ENCODE results near the gene TFAM. TPM values are rescaled to one million over a fixed set of nuclear protein-coding genes. Genes with fewer than 3 reads are reported as not detected.

Gene TFAM
- total and polyA plus RNA-seq, 2 donors (not counting 1 experiment from before 2014, with no cell fraction given): 8.2 to 38.4 TPM

GRCh38 chr10:58359541-58359940, 25.7 kb upstream of the TFAM start:
- H3K4me1 ChIP-seq (ENCODE audit: control insufficient read depth in 2 of 2, insufficient read depth in 2 of 2, low read length in 2 of 2): peaks cover 0 to 23% of the 10 kb centered on the region in 2 donors
- no peak overlapping the region for H3K4me2 ChIP-seq (replicated peaks; ENCODE audit: low read depth, low read length, poor library complexity, severe bottlenecking)
- H3K4me3 ChIP-seq (ENCODE audit: control extremely low read depth in 1 of 5, extremely low read depth in 1 of 5, insufficient read depth in 1 of 5, low read depth in 2 of 5, low read length in 4 of 5): no peak overlapping the region
- no peak overlapping the region for H2AFZ ChIP-seq (ENCODE audit: insufficient read depth, low read depth, low read length, poor library complexity, severe bottlenecking)
- H3K27me3 Mint-ChIP-seq: no peaks in the 10 kb centered on the region
- no peaks in the 10 kb centered on the region for H3K9me3 Mint-ChIP-seq (ENCODE audit: insufficient read depth)
- TF ChIP-seq CTCF (IDR thresholded peaks at IDR 0.05): no peak
- TF ChIP-seq EZH2 (IDR thresholded peaks at IDR 0.05; ENCODE audit: borderline replicate concordance, insufficient read depth, low read depth, low read length, poor library complexity, severe bottlenecking): no peak
- intact Hi-C loops (cut with micrococcal nuclease): no loop called here
- H3K9me3 ChIP-seq (ENCODE audit: control extremely low read depth in 1 of 3, control insufficient read depth in 2 of 3, insufficient read depth in 1 of 3, low read length in 2 of 3): no peaks in the 10 kb centered on the region
- H3K36me3 ChIP-seq (replicated peaks in 1 of 2; ENCODE audit: control extremely low read depth in 1 of 2, control insufficient read depth in 1 of 2, extremely low read depth in 1 of 2, insufficient read depth in 2 of 2, low read length in 1 of 2): peaks cover 2 to 18% of the 10 kb centered on the region in 2 experiments
- no CpG with 5 or more reads among the region's 3 CpGs for WGBS (ENCODE audit: insufficient coverage)
- ATAC-seq (ENCODE audit: low read depth): no peak
- peak; percentile 15 for DNase-seq
- no peaks in the 10 kb centered on the region for H3K27me3 ChIP-seq (replicated peaks in 1 of 4; ENCODE audit: control extremely low read depth in 1 of 4, control insufficient read depth in 3 of 4, insufficient read depth in 4 of 4, low read length in 3 of 4)
- H3K79me2 ChIP-seq (ENCODE audit: control insufficient read depth, insufficient read depth, low read length): peaks cover 38% of the 10 kb centered on the region
- peak overlapping the region in 1 of 2 donors; percentile 2 for H3K27ac ChIP-seq (ENCODE audit: low read length in 2 of 2)
- ChIA-PET POLR2A (no interaction called here), CTCF (interaction anchor here (0.6 to 2.2 kb wide), 3 partner anchors 59 to 168 kb away, joined by 3 to 6 read pairs (median 3); no protein-coding TSS in a partner anchor)
- H3K27ac Mint-ChIP-seq: no peak overlapping the region
- no peak overlapping the region for H3K4me3 Mint-ChIP-seq
- H4K20me1 ChIP-seq (ENCODE audit: control insufficient read depth, insufficient read depth, low read length, poor library complexity, severe bottlenecking): peaks cover 20% of the 10 kb centered on the region
- H3K4me1 Mint-ChIP-seq: peaks cover 25% of the 10 kb centered on the region
- H3K9ac ChIP-seq (ENCODE audit: low read length): no peak overlapping the region

- no peak overlapping the region for H3K4me3 Mint-ChIP-seq
- H3K9me3 Mint-ChIP-seq (ENCODE audit: insufficient read depth): no peaks in the 10 kb centered on the region
- no peak for DNase-seq
- TF ChIP-seq EZH2 (IDR thresholded peaks at IDR 0.05; ENCODE audit: borderline replicate concordance, insufficient read depth, low read depth, low read length, poor library complexity, severe bottlenecking) (no peak), CTCF (IDR thresholded peaks at IDR 0.05) (no peak)
- Histone ChIP-seq H3K9me3 (ENCODE audit: control extremely low read depth in 1 of 3, control insufficient read depth in 2 of 3, insufficient read depth in 1 of 3, low read length in 2 of 3) (no peaks in the 10 kb centered on the region), H3K79me2 (ENCODE audit: control insufficient read depth, insufficient read depth, low read length) (peaks cover 30% of the 10 kb centered on the region), H3K36me3 (replicated peaks in 1 of 2; ENCODE audit: control extremely low read depth in 1 of 2, control insufficient read depth in 1 of 2, extremely low read depth in 1 of 2, insufficient read depth in 2 of 2, low read length in 1 of 2) (peaks cover 2 to 23% of the 10 kb centered on the region in 2 experiments), H3K9ac (ENCODE audit: low read length) (no peak overlapping the region), H4K20me1 (ENCODE audit: control insufficient read depth, insufficient read depth, low read length, poor library complexity, severe bottlenecking) (peaks cover 20% of the 10 kb centered on the region), H3K27ac (ENCODE audit: low read length in 2 of 2) (no peak overlapping the region), H3K27me3 (replicated peaks in 1 of 4; ENCODE audit: control extremely low read depth in 1 of 4, control insufficient read depth in 3 of 4, insufficient read depth in 4 of 4, low read length in 3 of 4) (no peaks in the 10 kb centered on the region), H3K4me3 (ENCODE audit: control extremely low read depth in 1 of 5, extremely low read depth in 1 of 5, insufficient read depth in 1 of 5, low read depth in 2 of 5, low read length in 4 of 5) (no peak overlapping the region), H3K4me1 (ENCODE audit: control insufficient read depth in 2 of 2, insufficient read depth in 2 of 2, low read length in 2 of 2) (peaks cover 0 to 17% of the 10 kb centered on the region in 2 donors), H2AFZ (ENCODE audit: insufficient read depth, low read depth, low read length, poor library complexity, severe bottlenecking) (no peak overlapping the region), H3K4me2 (replicated peaks; ENCODE audit: low read depth, low read length, poor library complexity, severe bottlenecking) (no peak overlapping the region)
- POLR2A ChIA-PET: no interaction called here
- CTCF ChIA-PET: interaction anchor here (0.8 to 2.2 kb wide), 2 partner anchors 24 to 69 kb away, joined by 3 to 6 read pairs; no protein-coding TSS in a partner anchor
- no peaks in the 10 kb centered on the region for H3K27me3 Mint-ChIP-seq
- ATAC-seq (ENCODE audit: low read depth): no peak
- no peak overlapping the region for H3K27ac Mint-ChIP-seq
- 94% methylated on average over 7 of the region's 9 CpGs for WGBS (ENCODE audit: insufficient coverage)
- intact Hi-C loops (cut with micrococcal nuclease): no loop called here
- H3K4me1 Mint-ChIP-seq: peaks cover 20% of the 10 kb centered on the region
These were observed 24.7 kb upstream of the TFAM start for GRCh38 chr10:58360412-58361004.

All from B cell (primary cell).